Placental pericyte (primary cell): Measurements from ENCODE around the gene PDGFRB. TPM values are rescaled to one million over a fixed set of nuclear protein-coding genes. Genes with fewer than 3 reads are reported as not detected.

Source experiments
- small RNA-seq: library from RNA; depleted of rRNA; stranded (forward); fragments of <200 nt; gene quantifications from one replicate; pipeline ENCODE3, GENCODE V24; 2012; ENCODE audit warnings: low replicate concordance
- total RNA-seq: library from RNA; depleted of rRNA; stranded (reverse); fragments of >200 nt; gene quantifications from 2 replicates; pipeline ENCODE4 v1.2.3, GENCODE V29; 2012

Gene PDGFRB
- 114 and 359 TPM in 2 replicates for total RNA-seq

DNA sequence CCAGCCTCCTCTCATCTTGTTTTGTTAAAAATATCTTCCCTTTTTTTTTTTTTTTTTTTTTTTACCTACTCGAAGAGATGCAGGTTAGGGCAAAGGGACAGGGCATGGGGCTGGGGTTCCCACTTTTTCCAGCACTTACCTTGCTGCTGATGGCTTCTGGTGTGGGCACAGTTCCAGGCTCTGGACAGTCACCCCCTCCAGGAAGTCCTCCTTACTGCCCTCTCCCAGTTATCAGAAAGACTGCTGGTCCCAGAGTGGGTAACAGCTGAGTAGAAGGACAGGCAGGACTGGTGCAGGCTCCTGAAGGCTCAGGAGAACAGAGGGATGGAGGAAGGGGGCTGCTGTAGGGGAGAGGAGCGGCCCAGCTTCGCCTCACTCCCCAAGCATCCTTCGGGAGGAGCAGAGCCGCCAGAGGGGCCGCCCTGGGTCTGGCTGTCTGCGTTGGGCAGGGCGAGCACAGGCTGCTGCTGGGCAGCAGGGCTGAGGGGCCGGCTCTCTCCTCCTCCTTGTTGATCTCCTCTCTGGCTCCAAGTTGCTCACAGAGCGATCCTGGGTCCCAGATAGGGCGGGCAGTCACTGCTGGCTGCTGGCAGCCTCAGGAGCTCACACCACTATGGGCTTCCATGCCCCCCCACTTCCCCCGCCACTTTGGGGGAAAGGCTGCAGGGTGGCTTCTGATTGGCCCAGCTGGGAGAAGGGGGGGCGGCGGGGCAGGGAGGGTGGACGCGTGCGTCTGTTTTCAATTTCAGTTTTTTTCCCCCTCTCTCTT is at the start of gene PDGFRB:
PDGFRB (minus strand) TSS at position 588 of the 769 bp plus-strand sequence. CDS start 18,798 bp downstream, outside the sequence.

DNA sequence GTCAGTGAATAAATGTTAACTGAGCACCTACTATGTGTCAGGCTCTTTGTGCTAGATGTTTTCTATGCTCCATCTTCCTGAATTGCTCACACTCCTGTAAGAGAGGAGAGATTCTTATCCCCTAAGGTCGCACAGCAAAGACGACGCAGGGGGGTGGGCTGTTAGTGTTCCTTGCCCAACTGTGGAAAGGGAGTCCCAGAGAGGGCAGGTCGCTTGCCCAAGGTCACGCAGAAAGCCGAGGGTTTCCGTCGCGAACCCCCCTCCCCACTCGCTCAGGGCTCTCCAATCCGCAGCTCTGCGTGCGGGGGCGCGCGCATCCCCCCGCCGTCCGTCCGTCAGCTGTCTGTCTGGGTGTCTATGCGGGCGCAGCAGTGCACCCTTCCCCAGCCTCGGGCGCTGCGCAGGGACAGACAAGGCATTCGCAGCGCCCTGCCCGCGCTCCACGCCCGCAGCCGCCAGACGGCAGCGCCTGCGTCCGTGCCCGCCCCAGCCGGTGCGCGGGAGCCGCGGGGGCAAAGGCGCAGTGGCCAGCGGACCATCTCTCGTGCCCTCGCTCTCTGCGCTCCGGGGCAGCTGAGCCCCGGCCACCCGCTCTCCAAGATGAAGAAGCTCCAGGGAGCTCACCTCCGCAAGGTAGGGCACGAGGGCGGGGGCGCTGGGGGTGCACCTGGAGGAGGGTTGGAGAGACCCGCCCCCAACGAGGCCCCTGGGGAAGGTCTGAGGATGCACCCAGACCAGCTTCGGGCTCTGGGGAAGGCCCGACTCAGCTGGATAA is 34.3 kb upstream of the PDGFRB start, which contains the start of gene SLC6A7:
SLC6A7 (plus strand) TSS at position 335 of the 775 bp plus-strand sequence; CDS start at position 601, 266 bp downstream.

DNA sequence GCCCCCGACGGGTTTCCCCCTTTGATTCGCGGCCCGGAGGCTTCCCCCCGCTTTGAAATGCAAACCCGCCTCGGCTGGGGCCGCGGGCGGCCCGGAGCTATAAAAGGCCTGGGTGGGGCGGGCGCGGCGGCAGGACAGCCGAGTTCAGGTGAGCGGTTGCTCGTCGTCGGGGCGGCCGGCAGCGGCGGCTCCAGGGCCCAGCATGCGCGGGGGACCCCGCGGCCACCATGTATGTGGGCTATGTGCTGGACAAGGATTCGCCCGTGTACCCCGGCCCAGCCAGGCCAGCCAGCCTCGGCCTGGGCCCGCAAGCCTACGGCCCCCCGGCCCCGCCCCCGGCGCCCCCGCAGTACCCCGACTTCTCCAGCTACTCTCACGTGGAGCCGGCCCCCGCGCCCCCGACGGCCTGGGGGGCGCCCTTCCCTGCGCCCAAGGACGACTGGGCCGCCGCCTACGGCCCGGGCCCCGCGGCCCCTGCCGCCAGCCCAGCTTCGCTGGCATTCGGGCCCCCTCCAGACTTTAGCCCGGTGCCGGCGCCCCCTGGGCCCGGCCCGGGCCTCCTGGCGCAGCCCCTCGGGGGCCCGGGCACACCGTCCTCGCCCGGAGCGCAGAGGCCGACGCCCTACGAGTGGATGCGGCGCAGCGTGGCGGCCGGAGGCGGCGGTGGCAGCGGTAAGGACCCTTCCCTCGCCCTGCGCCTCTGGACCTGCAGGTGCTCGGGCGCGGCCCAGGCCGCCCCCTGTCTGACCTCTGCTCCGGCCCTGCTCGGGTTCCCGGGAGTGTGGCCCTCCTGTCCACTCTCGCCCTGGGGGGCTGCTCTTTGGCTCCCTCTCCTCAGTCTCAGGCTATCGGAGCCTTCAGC is 11.2 kb upstream of the PDGFRB start, which contains the start of gene CDX1:
CDX1 (plus strand) TSS at position 129 of the 862 bp plus-strand sequence; CDS start at position 228, 99 bp downstream.

DNA sequence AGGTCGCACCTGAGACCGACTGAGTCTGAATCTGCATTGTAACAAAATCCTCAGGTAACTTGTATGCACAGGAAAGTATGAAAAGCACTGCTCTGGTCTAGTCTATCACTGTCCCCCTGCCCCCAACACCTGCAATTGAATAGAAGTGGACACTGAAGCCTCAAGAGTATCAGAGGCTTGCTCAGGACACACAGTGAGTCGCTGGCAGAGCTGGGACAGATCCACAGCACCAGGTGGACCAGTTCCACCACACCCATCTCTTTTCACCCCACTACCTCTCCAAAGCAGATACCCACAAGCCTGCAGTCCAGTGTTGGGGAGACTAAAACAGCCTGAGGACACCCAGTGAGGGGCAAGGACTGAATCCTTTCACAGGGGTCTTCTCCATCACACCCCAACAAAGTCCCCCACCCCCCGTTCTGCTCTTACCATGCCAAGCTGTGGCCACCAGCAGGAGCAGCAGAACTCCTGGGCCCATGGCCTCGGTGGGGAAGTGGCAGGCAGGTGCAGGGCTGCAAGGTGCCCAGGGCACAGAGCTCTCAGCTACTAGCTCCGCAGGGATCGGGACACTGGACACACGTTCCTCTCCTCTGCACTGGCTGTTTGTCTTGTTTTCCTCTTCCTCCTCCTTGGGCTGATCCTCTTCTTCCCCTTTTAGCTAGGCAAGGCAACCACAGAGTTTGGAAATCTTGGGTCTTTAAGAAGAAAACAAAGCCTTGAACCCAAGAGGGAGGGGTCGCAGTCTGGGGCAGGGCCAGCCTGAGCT is 69.5 kb downstream of the PDGFRB start, which contains the start of gene CSF1R:
CSF1R (minus strand) TSS at position 605 of the 766 bp plus-strand sequence; CDS start at position 478, 127 bp downstream.

Small RNAs within 50 kb of the gene (small RNA-seq; reads per million reads assigned to genes)
- not detected for gene RF00019

Other genes with a start within 250 kb of the PDGFRB start
- gene PDE6A, start 211.1 kb downstream of the PDGFRB start, total RNA-seq, result not detected in 2 replicates
- gene SLC26A2, start 195.1 kb downstream of the PDGFRB start, total RNA-seq, result 17.3 and 23.0 TPM in 2 replicates
- gene TIGD6, start 155.2 kb downstream of the PDGFRB start, total RNA-seq, result 7.6 and 7.7 TPM in 2 replicates
- 48.4 and 77.0 TPM in 2 replicates for gene HMGXB3, start 155.1 kb downstream of the PDGFRB start, total RNA-seq
- 0.66 and 1.1 TPM in 2 replicates for gene CSF1R, start 69.3 kb downstream of the PDGFRB start, total RNA-seq
- gene CDX1, start 10.9 kb upstream of the PDGFRB start, total RNA-seq, result 0.22 and 0.57 TPM in 2 replicates
- under 0.01 TPM in 1 of 2 replicates, not detected in the other for gene SLC6A7, start 34.2 kb upstream of the PDGFRB start, total RNA-seq
- 2.0 and 2.4 TPM in 2 replicates for gene CAMK2A, start 133.9 kb upstream of the PDGFRB start, total RNA-seq
- gene ARSI, start 147.1 kb upstream of the PDGFRB start, total RNA-seq, result 28.2 and 54.7 TPM in 2 replicates
- 16.9 and 46.5 TPM in 2 replicates for gene TCOF1, start 201.9 kb upstream of the PDGFRB start, total RNA-seq